Measurements from ENCODE around the gene PRR32. TPM values are rescaled to one million over a fixed set of nuclear protein-coding genes. Genes with fewer than 3 reads are reported as not detected.

PRR32 gene, protein sequence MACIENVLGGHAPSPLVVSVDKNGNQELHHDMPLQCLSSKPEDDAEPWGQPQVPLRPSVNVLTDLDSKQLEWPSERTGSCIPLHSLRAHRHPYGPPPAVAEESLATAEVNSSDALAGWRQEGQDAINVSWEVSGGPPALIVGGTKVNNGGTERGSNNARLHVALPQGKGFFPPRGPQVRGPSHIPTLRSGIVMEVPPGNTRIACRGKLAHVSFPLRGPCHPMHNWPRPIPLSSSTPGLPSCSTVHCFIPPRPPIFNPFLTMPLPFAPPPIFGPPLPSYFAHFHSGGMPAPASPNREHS
- total RNA-seq, result not detected in 2 replicates

DNA sequence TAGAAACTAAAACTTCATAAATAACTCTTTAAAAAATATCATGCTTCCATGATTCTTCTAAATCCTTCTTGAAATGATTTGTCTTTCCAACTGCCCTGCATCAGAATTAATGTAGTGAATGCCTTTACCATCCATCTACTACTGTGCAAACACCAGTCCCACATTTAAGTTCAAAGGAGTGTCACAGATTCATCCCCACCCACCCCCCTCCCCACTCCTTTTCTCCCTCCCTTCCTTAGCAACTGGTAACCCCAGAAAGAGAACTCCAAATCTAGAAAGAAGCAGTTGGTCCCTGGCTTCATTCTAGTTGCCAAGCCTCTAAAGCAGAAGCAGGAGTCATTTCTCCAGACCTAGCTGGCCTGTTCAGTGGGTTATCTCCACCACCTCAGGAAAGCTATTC, at the start of gene PRR32:
Gene PRR32 (plus strand): TSS at position 301 of the 400 bp plus-strand sequence. CDS start 115 bp downstream, outside the sequence.

Data from mesangial cell (primary cell).